Keratinocyte (primary cell): ENCODE data around the gene COTL1. TPM values are rescaled to one million over a fixed set of nuclear protein-coding genes. Genes with fewer than 3 reads are reported as not detected.

ENCODE experiments used
- DNase-seq: peaks from one replicate; pipeline ENCODE4 v3.0.0-alpha.2; 2011; ENCODE audit warnings: low read depth, missing footprints, low spot score
- FAIRE-seq: peaks from 2 replicates; lab custom pipeline; 2011; peaks lifted over from hg19 to GRCh38; lab: Jason Lieb, UNC
- H2AFZ ChIP-seq: 2 replicates; pipeline ENCODE4 v1.6.0; 2012; ENCODE audit warnings: low read length, control low read depth, inconsistent platforms; ENCODE audit not compliant: control insufficient read depth
- H3K27ac ChIP-seq: 2 replicates; pipeline ENCODE4 v1.5.1; 2011; ENCODE audit warnings: low read length; ENCODE audit not compliant: control insufficient read depth, insufficient read depth
- H3K27me3 ChIP-seq: 3 replicates; pipeline ENCODE4 v1.6.0; 2011; ENCODE audit warnings: low read length; ENCODE audit not compliant: control insufficient read depth, insufficient read depth; ENCODE audit errors: extremely low read depth
- H3K36me3 ChIP-seq, 2 experiments: 2 replicates in 1 of 2; 3 replicates in 1 of 2; pipeline ENCODE4 v1.5.1; 2011; ENCODE audit warnings: low read length in 2 of 2, mild to moderate bottlenecking in 1 of 2; ENCODE audit not compliant: control insufficient read depth in 2 of 2, insufficient read depth in 2 of 2; ENCODE audit errors: extremely low read depth in 1 of 2
- H3K4me1 ChIP-seq: 3 replicates; pipeline ENCODE4 v1.5.1; 2011; ENCODE audit warnings: low read length; ENCODE audit not compliant: control insufficient read depth, insufficient read depth; ENCODE audit errors: extremely low read depth
- H3K4me2 ChIP-seq: 3 replicates; pipeline ENCODE4 v1.6.0; 2011; ENCODE audit warnings: low read depth, low read length; ENCODE audit not compliant: control insufficient read depth, insufficient read depth; ENCODE audit errors: extremely low read depth
- H3K4me3 ChIP-seq, 3 experiments: fragments of 200-600 bp in 1 of 3; sonication (generic) in 1 of 3; 2 replicates in 2 of 3; 3 replicates in 1 of 3; pipeline ENCODE4 v1.5.1; 2011 to 2016; ENCODE audit warnings: low read length in 3 of 3, mild to moderate bottlenecking in 3 of 3, control low read depth in 2 of 3, inconsistent platforms in 1 of 3, low read depth in 1 of 3, mixed read lengths in 1 of 3, mixed run types in 1 of 3, moderate library complexity in 1 of 3; ENCODE audit not compliant: control insufficient read depth in 2 of 3, insufficient read depth in 2 of 3; ENCODE audit errors: extremely low read depth in 1 of 3
- H3K79me2 ChIP-seq: 2 replicates; pipeline ENCODE4 v1.6.0; 2012; ENCODE audit warnings: low read length; ENCODE audit not compliant: control insufficient read depth, insufficient read depth
- H3K9ac ChIP-seq: 3 replicates; pipeline ENCODE4 v1.6.0; 2011; ENCODE audit warnings: low read length; ENCODE audit not compliant: control insufficient read depth, insufficient read depth; ENCODE audit errors: extremely low read depth
- H3K9me1 ChIP-seq: 3 replicates; pipeline ENCODE4 v1.6.0; 2011; ENCODE audit warnings: low read length; ENCODE audit not compliant: control insufficient read depth, insufficient read depth; ENCODE audit errors: extremely low read depth
- H3K9me3 ChIP-seq: 2 replicates; pipeline ENCODE4 v1.5.1; 2012; ENCODE audit warnings: low read depth, low read length; ENCODE audit not compliant: control insufficient read depth
- H4K20me1 ChIP-seq: 3 replicates; pipeline ENCODE4 v1.6.0; 2011; ENCODE audit warnings: low read length; ENCODE audit not compliant: control insufficient read depth, insufficient read depth; ENCODE audit errors: extremely low read depth
- EZH2 ChIP-seq: IDR thresholded peaks from one replicate; pipeline ENCODE4 v1.6.1; 2012; ENCODE audit warnings: inconsistent platforms, mild to moderate bottlenecking, low read length, moderate library complexity
- dilution Hi-C: fragments of 300-500 bp; cut with MboI; formaldehyde crosslinking; loops from one replicate; pipeline ENCODE4 v1.7.0; 2020; ENCODE audit warnings: low sequenced_read_pairs; ENCODE audit not compliant: extremely low pct_ligation_motif_present
- polyA plus RNA-seq, 5 experiments: library from polyadenylated mRNA; depleted of rRNA in 3 of 5; stranded (reverse) in 3 of 5; stranded (forward) in 1 of 5; unstranded in 1 of 5; fragments of >200 nt; gene quantifications; 1 replicate in 1 of 5; 2 replicates in 3 of 5; 3 replicates in 1 of 5; pipeline versions ENCODE4 v1.2.1 to v1.2.3, GENCODE V29; 2011 to 2012; ENCODE audit warnings: missing spikeins in 2 of 5, low read depth in 1 of 5, low replicate concordance in 1 of 5
- TF ChIP-seq, protein P1 (sequence below), 3 experiments: IDR thresholded peaks in 1 of 3; conservative IDR thresholded peaks in 1 of 3; optimal IDR thresholded peaks in 1 of 3; 2 replicates in 2 of 3; 3 replicates in 1 of 3; pipeline versions ENCODE3 to v1.5.1; 2011; ENCODE audit warnings: low read length in 3 of 3, mild to moderate bottlenecking in 3 of 3, moderate library complexity in 2 of 3, control low read depth in 1 of 3, inconsistent platforms in 1 of 3; ENCODE audit not compliant: insufficient read depth in 2 of 3; ENCODE audit errors: extremely low read depth in 1 of 3

The COTL1 gene
- polyA plus RNA-seq, 1 donor (not counting 4 experiments of a cell fraction or from before 2014, with no cell fraction given): 116 TPM

GRCh38 chr16:84650062-84650991 is 32.4 kb upstream of the COTL1 start:
- TF ChIP-seq, protein P1, sequence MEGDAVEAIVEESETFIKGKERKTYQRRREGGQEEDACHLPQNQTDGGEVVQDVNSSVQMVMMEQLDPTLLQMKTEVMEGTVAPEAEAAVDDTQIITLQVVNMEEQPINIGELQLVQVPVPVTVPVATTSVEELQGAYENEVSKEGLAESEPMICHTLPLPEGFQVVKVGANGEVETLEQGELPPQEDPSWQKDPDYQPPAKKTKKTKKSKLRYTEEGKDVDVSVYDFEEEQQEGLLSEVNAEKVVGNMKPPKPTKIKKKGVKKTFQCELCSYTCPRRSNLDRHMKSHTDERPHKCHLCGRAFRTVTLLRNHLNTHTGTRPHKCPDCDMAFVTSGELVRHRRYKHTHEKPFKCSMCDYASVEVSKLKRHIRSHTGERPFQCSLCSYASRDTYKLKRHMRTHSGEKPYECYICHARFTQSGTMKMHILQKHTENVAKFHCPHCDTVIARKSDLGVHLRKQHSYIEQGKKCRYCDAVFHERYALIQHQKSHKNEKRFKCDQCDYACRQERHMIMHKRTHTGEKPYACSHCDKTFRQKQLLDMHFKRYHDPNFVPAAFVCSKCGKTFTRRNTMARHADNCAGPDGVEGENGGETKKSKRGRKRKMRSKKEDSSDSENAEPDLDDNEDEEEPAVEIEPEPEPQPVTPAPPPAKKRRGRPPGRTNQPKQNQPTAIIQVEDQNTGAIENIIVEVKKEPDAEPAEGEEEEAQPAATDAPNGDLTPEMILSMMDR (optimal IDR thresholded peaks at IDR 0.05 in 1 of 3, IDR thresholded peaks at IDR 0.05 in 1 of 3, conservative IDR thresholded peaks at IDR 0.05 in 1 of 3; ENCODE audit: extremely low read depth in 1 of 3, insufficient read depth in 2 of 3, low read length in 3 of 3): no peak
- no peak for TF ChIP-seq EZH2
- FAIRE-seq (peak; percentile 85), DNase-seq (peak; percentile 33)
- Histone ChIP-seq H3K27ac (no peak overlapping the region), H3K4me2 (peak overlapping the region; percentile 22), H3K9me3 (no peaks in the 10 kb centered on the region), H3K9ac (no peak overlapping the region), H3K79me2 (peaks cover 39% of the 10 kb centered on the region), H3K9me1 (peaks cover 4% of the 10 kb centered on the region), H3K36me3 (peaks cover 14 to 21% of the 10 kb centered on the region in 2 experiments), H3K4me3 (peak overlapping the region in 1 of 3 experiments; percentile 82), H3K4me1 (peaks cover 24% of the 10 kb centered on the region), H4K20me1 (no peaks in the 10 kb centered on the region), H2AFZ (no peak overlapping the region), H3K27me3 (no peaks in the 10 kb centered on the region)
- dilution Hi-C loops: no loop called here

DNA sequence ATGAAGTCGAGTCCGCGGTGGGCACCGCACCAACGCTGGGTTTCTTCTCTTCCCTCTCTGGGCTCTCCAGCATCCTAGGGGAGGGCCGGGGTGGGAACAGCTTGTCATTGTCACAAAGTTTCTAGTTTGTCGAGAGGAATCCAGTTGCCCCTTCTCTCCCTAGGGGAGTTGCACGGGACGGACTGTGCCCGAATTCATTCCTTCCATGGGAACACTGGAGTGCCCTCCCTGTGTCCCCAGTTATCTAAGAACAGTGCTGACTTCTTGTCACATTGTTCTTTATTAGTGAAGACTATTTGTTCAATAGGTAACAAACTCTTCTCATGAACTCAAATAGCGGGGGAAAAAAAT is 31.6 kb upstream of the COTL1 start:
- H3K27ac ChIP-seq: peak overlapping the region; percentile 67

More for the DNA sequence above, 31.6 kb upstream of the COTL1 start:
- Histone ChIP-seq H3K9ac (peak overlapping the region; percentile 85), H3K9me1 (peaks cover 4% of the 10 kb centered on the region), H3K4me2 (peak overlapping the region; percentile 92), H3K4me1 (peaks cover 24% of the 10 kb centered on the region), H3K4me3 (peak overlapping the region; percentile 82 to 85 (median 84)), H3K9me3 (no peaks in the 10 kb centered on the region), H3K27me3 (no peaks in the 10 kb centered on the region), H3K79me2 (peaks cover 37% of the 10 kb centered on the region), H3K36me3 (peaks cover 14 to 16% of the 10 kb centered on the region in 2 experiments), H2AFZ (no peak overlapping the region), H4K20me1 (no peaks in the 10 kb centered on the region)
- dilution Hi-C loops: no loop called here
- TF ChIP-seq, protein P1 (optimal IDR thresholded peaks at IDR 0.05 in 1 of 3, IDR thresholded peaks at IDR 0.05 in 1 of 3, conservative IDR thresholded peaks at IDR 0.05 in 1 of 3; ENCODE audit: extremely low read depth in 1 of 3, insufficient read depth in 2 of 3, low read length in 3 of 3): no peak
- TF ChIP-seq EZH2: no peak
- DNase-seq: no peak
- FAIRE-seq: no peak
